Testis (tissue), 3 donors: ENCODE measurements around the gene PSG2. TPM values are rescaled to one million over a fixed set of nuclear protein-coding genes. Genes with fewer than 3 reads are reported as not detected.
"Not testable (repeated sequence)": the region's sequence is repeated elsewhere in the genome, so short reads cannot be mapped to it uniquely, and the experiment has no call there.

Experiments
- DNase-seq: peaks from one replicate; pipeline ENCODE4 v3.0.0-alpha.2; 2019
- H3K27ac ChIP-seq, 2 donors: fragments of 200-600 bp; sonication (generic); one replicate each; pipeline ENCODE4 v1.5.1; 2019
- H3K27me3 ChIP-seq: fragments of 200-600 bp; sonication (generic); one replicate; pipeline ENCODE4 v1.5.1; 2019
- H3K36me3 ChIP-seq: fragments of 200-600 bp; sonication (generic); one replicate; pipeline ENCODE4 v1.5.1; 2017; ENCODE audit warnings: low read depth; ENCODE audit errors: missing control alignments
- H3K4me1 ChIP-seq: fragments of 200-600 bp; sonication (generic); one replicate; pipeline ENCODE4 v1.5.1; 2019
- H3K4me3 ChIP-seq, 2 donors: fragments of 200-600 bp; sonication (generic); one replicate each; pipeline ENCODE4 v1.5.1; 2017 to 2019
- H3K9me3 ChIP-seq: fragments of 200-600 bp; sonication (generic); one replicate; pipeline ENCODE4 v1.5.1; 2017
- POLR2A ChIP-seq: fragments of 450-650 bp; IDR thresholded peaks from one replicate; pipeline ENCODE4 v1.6.1; 2017; ENCODE audit warnings: antibody characterized with exemption, mild to moderate bottlenecking, moderate library complexity
- WGBS, 2 donors: methylation state at CpG; one replicate each; pipeline ENCODE4 v1.1.5; 2018; 5-methylcytosine and 5-hydroxymethylcytosine counted together
- intact Hi-C: fragments of 100-400 bp; cut with DNase I; formaldehyde crosslinking; loops from one replicate; pipeline ENCODE4 v1.15.1; 2023; ENCODE audit warnings: low total_unique reads
- polyA plus RNA-seq: library from polyadenylated mRNA; stranded (reverse); fragments of 350-450 nt; fragmentation: Illumina TruSeq; extraction: RNeasy Lipid Tissue Mini Kit (QIAGEN cat#74804); gene quantifications from one replicate; pipeline ENCODE4 v1.2.3, GENCODE V29; 2014; ENCODE audit warnings: low read depth, low replicate concordance; ENCODE audit not compliant: insufficient read depth
- total RNA-seq, 2 donors: library from RNA; depleted of rRNA; stranded (reverse); fragments of >200 nt; gene quantifications; one replicate each; pipeline ENCODE4 v1.2.3, GENCODE V29; 2016
- TF ChIP-seq, protein P1 (sequence below), 3 experiments: fragments of 450-650 bp in 2 of 3; fragments of 200-600 bp in 1 of 3; sonication (generic) in 1 of 3; IDR thresholded peaks; one replicate each; pipeline ENCODE4 v1.5.1; 2016 to 2019; ENCODE audit warnings: antibody characterized with exemption in 3 of 3, mild to moderate bottlenecking in 2 of 3, moderate library complexity in 1 of 3

Gene PSG2
- total and polyA plus RNA-seq, 3 donors from 2014 or later: not detected

- DNase-seq, H3K27me3 ChIP-seq, H3K9me3 ChIP-seq, intact Hi-C loops, H3K36me3 ChIP-seq, H3K4me3 ChIP-seq, H3K4me1 ChIP-seq, H3K27ac ChIP-seq: not testable (repeated sequence)
Observed at GRCh38 chr19:43115064-43115463, 32.6 kb upstream of the PSG2 start.

DNA sequence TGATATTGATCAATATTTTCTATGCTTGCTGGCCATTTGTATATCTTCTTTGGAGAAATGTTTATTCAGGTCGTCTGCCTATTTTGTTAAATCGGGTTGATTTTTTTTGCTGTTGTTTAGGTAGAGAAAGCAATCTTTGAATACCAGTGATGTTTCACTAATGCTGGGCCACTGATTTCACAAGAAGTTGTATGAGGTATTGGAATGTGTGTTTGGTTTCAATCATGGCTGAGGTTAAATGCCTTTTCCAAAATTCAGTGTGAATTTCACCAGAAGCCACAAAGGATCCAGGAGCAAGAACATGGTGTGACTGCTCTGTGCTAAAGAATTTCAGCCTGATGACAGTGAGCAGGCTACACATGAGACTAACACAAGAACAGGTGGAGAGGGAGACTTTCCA lies 32.1 kb upstream of the PSG2 start:
- H3K4me3 ChIP-seq, H3K27me3 ChIP-seq, H3K36me3 ChIP-seq, H3K9me3 ChIP-seq, intact Hi-C loops, DNase-seq, H3K27ac ChIP-seq, H3K4me1 ChIP-seq: not testable (repeated sequence)
- WGBS, 2 donors: 81 to 87% methylated on average over 2 of the region's 2 CpGs

DNA sequence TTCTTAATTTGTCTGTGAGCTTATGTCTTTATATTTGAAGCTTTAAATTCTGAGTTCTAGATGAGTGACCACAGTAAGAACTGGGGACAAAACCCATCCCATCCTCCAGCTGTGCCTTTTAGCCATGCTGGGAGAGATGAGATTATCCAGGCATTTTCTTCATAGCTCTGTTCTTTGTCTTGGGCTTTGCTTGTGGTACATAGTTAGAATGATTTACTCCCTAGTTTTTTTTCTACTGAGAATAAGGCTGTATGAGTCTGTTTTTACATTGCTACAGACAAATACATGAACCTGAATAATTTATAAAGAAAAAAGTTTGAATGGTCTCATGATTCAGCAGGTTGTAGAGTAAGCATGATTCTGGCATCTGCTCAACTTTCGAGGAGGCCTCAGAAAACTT lies 24.9 kb upstream of the PSG2 start:
- H3K9me3 ChIP-seq, H3K4me1 ChIP-seq, H3K27ac ChIP-seq, H3K36me3 ChIP-seq, DNase-seq, H3K4me3 ChIP-seq, H3K27me3 ChIP-seq, intact Hi-C loops: not testable (repeated sequence)
- 72 to 86% methylated on average over 1 of the region's 1 CpG for WGBS, 2 donors

GRCh38 chr19:43105496-43105895 lies 23.0 kb upstream of the PSG2 start:
- intact Hi-C loops: no loop called here
- DNase-seq: no peak
- 73 to 84% methylated on average over 1 of the region's 1 CpG for WGBS, 2 donors
- H3K4me3 ChIP-seq: no peak overlapping the region
- H3K9me3 ChIP-seq: no peaks in the 10 kb centered on the region
- H3K27ac ChIP-seq: no peak overlapping the region
- no peaks in the 10 kb centered on the region for H3K36me3 ChIP-seq
- H3K4me1 ChIP-seq: no peaks in the 10 kb centered on the region
- no peak for TF ChIP-seq POLR2A
- TF ChIP-seq, protein P1, sequence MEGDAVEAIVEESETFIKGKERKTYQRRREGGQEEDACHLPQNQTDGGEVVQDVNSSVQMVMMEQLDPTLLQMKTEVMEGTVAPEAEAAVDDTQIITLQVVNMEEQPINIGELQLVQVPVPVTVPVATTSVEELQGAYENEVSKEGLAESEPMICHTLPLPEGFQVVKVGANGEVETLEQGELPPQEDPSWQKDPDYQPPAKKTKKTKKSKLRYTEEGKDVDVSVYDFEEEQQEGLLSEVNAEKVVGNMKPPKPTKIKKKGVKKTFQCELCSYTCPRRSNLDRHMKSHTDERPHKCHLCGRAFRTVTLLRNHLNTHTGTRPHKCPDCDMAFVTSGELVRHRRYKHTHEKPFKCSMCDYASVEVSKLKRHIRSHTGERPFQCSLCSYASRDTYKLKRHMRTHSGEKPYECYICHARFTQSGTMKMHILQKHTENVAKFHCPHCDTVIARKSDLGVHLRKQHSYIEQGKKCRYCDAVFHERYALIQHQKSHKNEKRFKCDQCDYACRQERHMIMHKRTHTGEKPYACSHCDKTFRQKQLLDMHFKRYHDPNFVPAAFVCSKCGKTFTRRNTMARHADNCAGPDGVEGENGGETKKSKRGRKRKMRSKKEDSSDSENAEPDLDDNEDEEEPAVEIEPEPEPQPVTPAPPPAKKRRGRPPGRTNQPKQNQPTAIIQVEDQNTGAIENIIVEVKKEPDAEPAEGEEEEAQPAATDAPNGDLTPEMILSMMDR (IDR thresholded peaks at IDR 0.05): no peak
- no peaks in the 10 kb centered on the region for H3K27me3 ChIP-seq

DNA sequence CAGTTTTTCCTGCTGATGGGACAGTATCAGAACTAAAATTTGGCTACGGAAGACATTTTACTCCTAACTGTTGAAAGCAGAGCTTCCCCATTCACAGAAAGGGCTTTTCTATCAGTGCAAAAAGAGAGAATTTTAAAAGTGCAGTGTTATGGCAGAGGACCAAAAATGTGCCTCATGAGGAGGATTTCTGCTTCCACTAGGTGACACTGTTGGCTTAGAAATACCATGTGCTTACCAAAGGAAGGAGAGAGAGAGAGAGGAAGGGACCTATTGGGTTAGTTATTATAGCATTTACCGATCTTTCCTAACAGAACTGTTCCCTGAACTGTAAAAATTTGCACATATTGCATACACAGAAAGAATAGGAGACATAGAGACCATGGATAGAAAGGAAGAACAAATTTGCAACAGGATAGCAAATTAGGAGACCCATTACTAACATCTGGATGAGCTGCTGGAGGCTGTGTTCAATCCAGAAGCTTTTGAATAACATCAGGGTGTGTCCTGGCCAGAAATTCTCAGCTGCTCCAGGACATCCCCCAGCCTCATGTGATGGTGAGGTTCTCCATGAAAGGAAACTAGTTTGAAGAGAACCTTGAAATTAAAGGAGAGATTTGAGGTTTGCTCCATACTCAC lies 21.8 kb upstream of the PSG2 start:
- intact Hi-C loops: not testable (repeated sequence)

GRCh38 chr19:43101950-43102349 lies 19.4 kb upstream of the PSG2 start:
- DNase-seq: no peak
- Histone ChIP-seq H3K27me3 (no peaks in the 10 kb centered on the region), H3K9me3 (no peaks in the 10 kb centered on the region), H3K27ac (no peak overlapping the region), H3K36me3 (no peaks in the 10 kb centered on the region), H3K4me1 (no peaks in the 10 kb centered on the region), H3K4me3 (no peak overlapping the region)
- no peak for TF ChIP-seq POLR2A
- TF ChIP-seq, protein P1 (IDR thresholded peaks at IDR 0.05): no peak
- intact Hi-C loops: no loop called here
- 69 to 84% methylated on average over 2 of the region's 2 CpGs for WGBS, 2 donors

More for the DNA sequence above, 21.8 kb upstream of the PSG2 start:
- 61 to 73% methylated on average over 2 of the region's 2 CpGs for WGBS, 2 donors
- not testable (repeated sequence) for H3K27ac ChIP-seq, H3K9me3 ChIP-seq, H3K27me3 ChIP-seq, H3K4me3 ChIP-seq, DNase-seq, H3K4me1 ChIP-seq, H3K36me3 ChIP-seq

DNA sequence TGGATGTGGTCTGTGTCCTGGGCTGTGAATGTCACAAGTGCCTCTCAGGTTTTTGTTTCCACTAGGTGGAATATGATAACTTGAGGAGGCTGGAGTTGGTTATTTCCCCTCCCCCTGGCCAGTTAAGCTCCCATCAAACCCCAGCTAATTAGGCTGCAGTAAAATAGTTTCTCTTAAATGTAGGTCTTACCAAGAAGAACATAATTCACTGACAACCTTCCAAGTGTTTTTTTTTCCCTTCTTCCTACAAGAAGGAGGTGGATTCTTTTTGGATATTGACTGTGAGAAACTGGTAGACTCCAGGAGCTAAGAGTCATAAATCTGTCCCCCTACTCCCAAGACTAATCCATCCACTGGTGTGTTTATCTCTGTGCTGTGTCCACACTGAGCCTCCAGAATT lies 15.9 kb upstream of the PSG2 start:
- H3K9me3 ChIP-seq, intact Hi-C loops, H3K27ac ChIP-seq, H3K4me3 ChIP-seq, DNase-seq, H3K27me3 ChIP-seq, H3K36me3 ChIP-seq, H3K4me1 ChIP-seq: not testable (repeated sequence)
